GM04503 (cell line): ENCODE measurements around the gene PACS2.
"Not testable (repeated sequence)": the region's sequence is repeated elsewhere in the genome, so short reads cannot be mapped to it uniquely, and the experiment has no call there.

Experiments
- DNase-seq: peaks from one replicate; pipeline ENCODE4 v3.0.0-alpha.2; 2012; ENCODE audit warnings: low read depth

The PACS2 gene

GRCh38 chr14:105315941-105316576 is 1.5 kb downstream of the PACS2 start:
- no peak for DNase-seq

- DNase-seq = no peak
These were observed 2.0 kb downstream of the PACS2 start for GRCh38 chr14:105316577-105316941.

- DNase-seq = no peak
These were observed 2.5 kb downstream of the PACS2 start for GRCh38 chr14:105316968-105317510.

- peak; percentile 50 for DNase-seq
These were observed 3.0 kb downstream of the PACS2 start for GRCh38 chr14:105317546-105317945.

- no peak for DNase-seq
These were observed 8.4 kb downstream of the PACS2 start for GRCh38 chr14:105322791-105323556.

- no peak for DNase-seq
These were observed 9.1 kb downstream of the PACS2 start for GRCh38 chr14:105323663-105324062.

- no peak for DNase-seq
These were observed 9.7 kb downstream of the PACS2 start for GRCh38 chr14:105324080-105324778.

GRCh38 chr14:105324871-105325270 is 10.3 kb downstream of the PACS2 start:
- no peak for DNase-seq

- DNase-seq = no peak
These were observed 10.8 kb downstream of the PACS2 start for GRCh38 chr14:105325303-105325702.

GRCh38 chr14:105325716-105326567 is 11.4 kb downstream of the PACS2 start:
- DNase-seq = no peak

- no peak for DNase-seq
These were observed 12.0 kb downstream of the PACS2 start for GRCh38 chr14:105326568-105326867.

- DNase-seq = no peak
These were observed 12.5 kb downstream of the PACS2 start for GRCh38 chr14:105326891-105327694.

GRCh38 chr14:105327695-105328045 is 13.1 kb downstream of the PACS2 start:
- DNase-seq = not testable (repeated sequence)

GRCh38 chr14:105328070-105328677 is 13.6 kb downstream of the PACS2 start:
- DNase-seq = no peak

- no peak for DNase-seq
These were observed 14.3 kb downstream of the PACS2 start for GRCh38 chr14:105328678-105329390.

GRCh38 chr14:105329411-105330150 is 15.0 kb downstream of the PACS2 start:
- no peak for DNase-seq

- peak; percentile 64 for DNase-seq
These were observed 15.9 kb downstream of the PACS2 start for GRCh38 chr14:105330491-105330895.

GRCh38 chr14:105331575-105332349 is 17.2 kb downstream of the PACS2 start:
- DNase-seq = no peak
